ENCODE measurements around the gene FBN2. TPM values are rescaled to one million over a fixed set of nuclear protein-coding genes. Genes with fewer than 3 reads are reported as not detected.
"Not testable (repeated sequence)": the region's sequence is repeated elsewhere in the genome, so short reads cannot be mapped to it uniquely, and the experiment has no call there.

The FBN2 gene
- total RNA-seq, 2 donors from 2014 or later = not detected

GRCh38 chr5:128453121-128453520, 84.9 kb downstream of the FBN2 start:
- Mint-ChIP-seq H3K9me3 (peaks cover 20% of the 10 kb centered on the region), H3K27ac (no peak overlapping the region)

DNA sequence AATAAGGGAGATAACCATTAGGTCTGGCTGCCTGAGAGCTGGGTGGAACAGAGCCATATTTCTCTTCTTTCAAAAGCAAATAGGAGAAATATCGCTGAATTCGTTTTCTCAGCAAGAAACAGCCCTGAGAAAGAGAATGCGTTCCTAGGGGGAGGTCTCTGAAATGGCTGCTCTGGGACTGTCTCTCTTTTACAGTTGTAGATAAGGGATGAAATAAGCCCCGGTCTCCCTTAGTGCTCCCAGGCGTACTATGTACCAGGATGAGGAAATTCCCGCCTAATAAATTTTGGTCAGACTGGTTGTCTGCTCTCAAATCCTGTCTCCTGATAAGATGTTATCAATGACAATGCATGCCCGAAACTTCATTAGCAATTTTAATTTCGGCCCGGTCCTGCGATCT, 90.8 kb downstream of the FBN2 start:
- H3K9me3 Mint-ChIP-seq = peaks cover 19% of the 10 kb centered on the region

More at GRCh38 chr5:128453121-128453520, 84.9 kb downstream of the FBN2 start:
- DNase-seq (ENCODE audit: low spot score) (no peak), ATAC-seq (no peak)
- Mint-ChIP-seq H3K27me3 (no peaks in the 10 kb centered on the region), H3K36me3 (no peaks in the 10 kb centered on the region), H3K4me3 (no peak overlapping the region), H3K4me1 (ENCODE audit: low read depth in 2 of 2) (no peaks in the 10 kb centered on the region)

GRCh38 chr5:128441941-128442350, 96.1 kb downstream of the FBN2 start:
- Mint-ChIP-seq H3K36me3 (no peaks in the 10 kb centered on the region), H3K4me3 (no peak overlapping the region)

More for the DNA sequence above, 90.8 kb downstream of the FBN2 start:
- H3K4me3 Mint-ChIP-seq; H3K36me3 Mint-ChIP-seq; H3K4me1 Mint-ChIP-seq (ENCODE audit: low read depth in 2 of 2); DNase-seq (ENCODE audit: low spot score); H3K27ac Mint-ChIP-seq; H3K27me3 Mint-ChIP-seq; ATAC-seq: not testable (repeated sequence)

DNA sequence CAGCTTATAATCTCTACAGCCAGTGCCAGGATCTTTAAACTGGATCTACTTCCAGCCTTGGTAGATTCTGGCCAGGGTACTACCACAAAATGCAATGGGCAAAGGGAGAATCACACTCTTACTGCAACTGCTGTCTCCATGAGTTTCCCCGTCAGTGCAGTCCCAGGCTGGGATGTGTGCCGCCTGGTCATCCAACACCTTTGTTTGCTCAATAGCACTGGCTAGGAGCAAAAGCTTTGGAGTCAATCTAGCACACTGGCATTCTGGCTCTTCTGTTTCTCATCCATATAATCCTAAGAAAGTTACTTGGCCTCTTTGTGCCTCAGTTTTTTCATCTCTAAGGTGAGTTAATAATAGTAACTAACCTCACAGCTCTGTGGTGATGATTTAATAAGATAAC, 96.9 kb downstream of the FBN2 start:
- no peaks in the 10 kb centered on the region for H3K27me3 Mint-ChIP-seq
- no peaks in the 10 kb centered on the region for H3K4me1 Mint-ChIP-seq (ENCODE audit: low read depth in 2 of 2)
- H3K4me3 Mint-ChIP-seq = no peak overlapping the region
- H3K9me3 Mint-ChIP-seq = peaks cover 8% of the 10 kb centered on the region
- H3K36me3 Mint-ChIP-seq = no peaks in the 10 kb centered on the region
- DNase-seq (ENCODE audit: low spot score) = no peak
- H3K27ac Mint-ChIP-seq = no peak overlapping the region
- ATAC-seq = no peak

More at GRCh38 chr5:128441941-128442350, 96.1 kb downstream of the FBN2 start:
- no peak overlapping the region for H3K27ac Mint-ChIP-seq
- H3K9me3 Mint-ChIP-seq = peaks cover 10% of the 10 kb centered on the region
- H3K4me1 Mint-ChIP-seq (ENCODE audit: low read depth in 2 of 2) = no peaks in the 10 kb centered on the region
- no peak for DNase-seq (ENCODE audit: low spot score)
- no peaks in the 10 kb centered on the region for H3K27me3 Mint-ChIP-seq
- ATAC-seq = no peak

DNA sequence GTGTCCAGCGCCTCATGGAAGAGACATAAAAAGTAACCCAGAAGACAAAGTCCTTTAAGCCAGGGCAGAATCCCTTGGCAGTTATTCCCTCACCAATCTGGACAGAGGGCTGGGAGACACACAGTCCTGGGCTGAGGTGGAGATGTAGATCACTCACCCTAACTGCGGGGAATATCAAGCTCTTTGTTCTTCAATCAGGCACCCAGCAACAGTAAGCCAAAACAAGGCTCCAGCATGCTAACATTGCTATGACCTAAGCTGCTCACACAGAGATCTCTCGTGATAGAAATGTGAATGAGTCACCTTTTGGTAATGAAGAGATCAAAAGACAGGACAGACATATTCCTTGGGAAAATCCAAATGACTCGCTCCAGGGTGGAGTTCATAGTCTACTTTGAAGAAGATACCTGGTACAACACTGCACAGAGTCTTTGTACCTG, 101.3 kb downstream of the FBN2 start:
- DNase-seq (ENCODE audit: low spot score) = no peak
- Mint-ChIP-seq H3K27ac (no peak overlapping the region), H3K27me3 (no peaks in the 10 kb centered on the region), H3K9me3 (no peaks in the 10 kb centered on the region), H3K4me1 (ENCODE audit: low read depth in 2 of 2) (no peaks in the 10 kb centered on the region), H3K4me3 (no peak overlapping the region), H3K36me3 (no peaks in the 10 kb centered on the region)
- ATAC-seq = no peak

DNA sequence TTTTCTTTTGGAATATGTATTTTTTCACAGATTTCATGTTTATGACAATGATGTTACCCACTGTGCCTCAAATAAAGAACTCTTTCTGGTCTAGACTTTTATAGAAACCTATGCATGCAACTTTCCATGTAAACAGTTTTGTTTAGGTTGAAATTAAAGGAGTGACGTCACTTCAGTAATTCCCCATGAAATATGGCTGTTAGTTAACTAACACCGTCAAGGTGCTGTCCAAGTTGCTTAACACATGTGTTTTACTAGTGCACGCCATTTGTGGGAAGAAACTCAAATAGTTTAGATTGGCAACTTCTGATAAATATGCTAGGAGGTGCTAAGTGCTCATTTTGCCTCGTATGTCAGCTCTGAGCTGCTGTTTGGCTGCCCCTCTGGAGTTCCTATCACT, 102.2 kb downstream of the FBN2 start:
- Mint-ChIP-seq H3K9me3 (no peaks in the 10 kb centered on the region), H3K36me3 (no peaks in the 10 kb centered on the region), H3K4me1 (ENCODE audit: low read depth in 2 of 2) (no peaks in the 10 kb centered on the region), H3K4me3 (no peak overlapping the region), H3K27me3 (no peaks in the 10 kb centered on the region), H3K27ac (no peak overlapping the region)
- DNase-seq (ENCODE audit: low spot score) (no peak), ATAC-seq (no peak)

DNA sequence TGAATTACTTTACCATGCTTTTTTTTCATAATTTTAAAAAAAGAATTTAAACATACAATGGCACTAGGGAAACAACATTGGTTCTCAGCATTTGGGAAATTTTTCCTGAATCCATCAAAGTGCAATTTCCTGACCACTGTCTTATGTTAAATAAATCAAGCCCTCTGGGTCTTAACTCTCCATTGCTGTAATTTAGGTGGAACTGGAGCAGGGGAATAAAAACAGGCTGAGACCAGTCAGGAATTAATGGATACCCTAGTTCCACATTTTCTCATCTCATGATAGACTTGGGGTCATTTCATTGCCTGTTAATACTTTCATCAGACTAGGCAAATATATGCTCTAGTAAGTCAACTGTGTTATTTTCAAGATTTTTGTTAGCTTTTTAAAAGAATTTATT, 103.1 kb downstream of the FBN2 start:
- Mint-ChIP-seq H3K4me3 (no peak overlapping the region), H3K4me1 (ENCODE audit: low read depth in 2 of 2) (no peaks in the 10 kb centered on the region), H3K27ac (no peak overlapping the region), H3K9me3 (no peaks in the 10 kb centered on the region), H3K27me3 (no peaks in the 10 kb centered on the region), H3K36me3 (no peaks in the 10 kb centered on the region)
- no peak for ATAC-seq
- no peak for DNase-seq (ENCODE audit: low spot score)

DNA sequence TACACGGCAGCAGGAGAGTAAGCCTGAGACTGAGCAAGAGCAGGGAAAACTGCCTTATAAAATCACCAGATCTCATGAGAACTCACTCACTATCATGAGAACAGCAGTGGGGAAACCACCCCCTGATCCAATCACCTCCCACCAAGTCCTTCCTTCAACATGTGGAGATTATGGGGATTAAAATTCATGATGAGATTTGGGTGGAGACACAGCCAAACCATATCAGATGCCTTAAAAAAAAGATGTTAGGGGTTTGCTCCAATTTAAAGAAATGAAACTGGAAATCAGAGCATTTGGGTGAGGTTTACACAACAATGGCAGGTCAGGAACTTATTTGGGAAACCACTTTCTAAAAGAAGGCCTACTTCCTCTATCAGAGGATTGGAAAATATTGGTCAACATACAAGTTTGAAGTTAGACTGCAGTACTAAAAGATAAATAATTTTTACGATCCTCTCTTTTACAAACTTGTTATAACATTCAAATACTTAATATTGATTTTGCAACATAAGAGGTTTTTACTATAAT, 105.1 kb downstream of the FBN2 start:
- Mint-ChIP-seq H3K9me3 (peaks cover 2% of the 10 kb centered on the region), H3K4me1 (ENCODE audit: low read depth in 2 of 2) (no peaks in the 10 kb centered on the region), H3K27me3 (no peaks in the 10 kb centered on the region), H3K27ac (no peak overlapping the region), H3K36me3 (no peaks in the 10 kb centered on the region), H3K4me3 (no peak overlapping the region)
- ATAC-seq (no peak), DNase-seq (ENCODE audit: low spot score) (no peak)

- H3K4me1 Mint-ChIP-seq (ENCODE audit: low read depth in 2 of 2) = no peaks in the 10 kb centered on the region
- no peak overlapping the region for H3K27ac Mint-ChIP-seq
- no peaks in the 10 kb centered on the region for H3K36me3 Mint-ChIP-seq
- H3K9me3 Mint-ChIP-seq = peaks cover 5% of the 10 kb centered on the region
- no peak overlapping the region for H3K4me3 Mint-ChIP-seq
- ATAC-seq (no peak), DNase-seq (ENCODE audit: low spot score) (no peak)
- no peaks in the 10 kb centered on the region for H3K27me3 Mint-ChIP-seq
These were observed 110.1 kb downstream of the FBN2 start for GRCh38 chr5:128427921-128428320.

GRCh38 chr5:128426090-128426534, 111.9 kb downstream of the FBN2 start:
- Mint-ChIP-seq H3K9me3 (peaks cover 5% of the 10 kb centered on the region), H3K27ac (no peak overlapping the region), H3K36me3 (no peaks in the 10 kb centered on the region), H3K4me3 (no peak overlapping the region), H3K4me1 (ENCODE audit: low read depth in 2 of 2) (no peaks in the 10 kb centered on the region), H3K27me3 (no peaks in the 10 kb centered on the region)
- ATAC-seq (no peak), DNase-seq (ENCODE audit: low spot score) (no peak)

- Mint-ChIP-seq H3K9me3 (peaks cover 5% of the 10 kb centered on the region), H3K4me3 (no peak overlapping the region), H3K27me3 (no peaks in the 10 kb centered on the region), H3K4me1 (ENCODE audit: low read depth in 2 of 2) (no peaks in the 10 kb centered on the region), H3K27ac (no peak overlapping the region), H3K36me3 (no peaks in the 10 kb centered on the region)
- DNase-seq (ENCODE audit: low spot score) (no peak), ATAC-seq (no peak)
These were observed 113.4 kb downstream of the FBN2 start for GRCh38 chr5:128424646-128425045.

DNA sequence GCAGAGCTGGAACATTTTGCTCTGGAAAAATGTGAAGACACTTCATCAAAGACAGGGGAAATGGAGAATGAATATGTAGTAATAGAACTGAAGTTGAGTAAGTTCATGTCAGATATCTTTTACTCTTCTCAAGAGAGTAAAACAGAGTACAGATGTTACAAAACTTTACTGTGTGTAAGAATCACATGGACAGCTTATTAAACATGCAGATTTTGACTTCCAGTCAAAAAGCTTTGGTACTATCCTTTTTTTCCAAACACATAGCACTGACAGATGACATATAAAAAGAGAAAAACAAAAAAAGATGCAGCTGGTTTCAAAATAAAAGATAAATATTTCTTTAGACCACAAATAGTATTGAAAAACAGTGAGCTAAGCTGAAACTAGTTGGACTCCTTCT, 115.4 kb downstream of the FBN2 start:
- Mint-ChIP-seq H3K36me3 (peaks cover 4% of the 10 kb centered on the region), H3K9me3 (peaks cover 5% of the 10 kb centered on the region), H3K27me3 (no peaks in the 10 kb centered on the region), H3K4me1 (ENCODE audit: low read depth in 2 of 2) (no peaks in the 10 kb centered on the region), H3K4me3 (no peak overlapping the region), H3K27ac (no peak overlapping the region)
- DNase-seq (ENCODE audit: low spot score) (no peak), ATAC-seq (no peak)

DNA sequence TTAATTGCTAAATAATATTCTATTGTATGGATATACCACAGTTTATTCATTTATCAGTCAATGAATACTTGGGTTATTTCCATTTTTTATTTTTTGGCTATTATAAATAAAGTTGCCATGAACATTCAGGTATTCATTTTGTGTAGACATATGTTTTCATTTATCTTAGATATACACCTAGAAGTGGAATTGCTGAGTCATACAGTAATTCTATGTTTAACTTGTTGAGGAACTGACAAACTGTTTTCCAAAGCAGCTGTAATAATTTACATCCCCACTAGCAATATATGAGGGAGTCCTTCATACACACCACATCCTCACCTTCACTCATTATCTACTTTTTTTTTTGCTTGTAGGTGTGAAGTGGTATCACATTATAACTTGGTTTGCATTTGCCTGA, 123.6 kb downstream of the FBN2 start:
- peaks cover 4% of the 10 kb centered on the region for H3K36me3 Mint-ChIP-seq
- no peak overlapping the region for H3K4me3 Mint-ChIP-seq

GRCh38 chr5:128413356-128413755, 124.7 kb downstream of the FBN2 start:
- Mint-ChIP-seq H3K4me1 (ENCODE audit: low read depth in 2 of 2) (no peaks in the 10 kb centered on the region), H3K27me3 (no peaks in the 10 kb centered on the region), H3K4me3 (no peak overlapping the region), H3K9me3 (peaks cover 15% of the 10 kb centered on the region), H3K27ac (no peak overlapping the region), H3K36me3 (peaks cover 2% of the 10 kb centered on the region)
- DNase-seq (ENCODE audit: low spot score) (no peak), ATAC-seq (no peak)

More for the DNA sequence above, 123.6 kb downstream of the FBN2 start:
- no peak for DNase-seq (ENCODE audit: low spot score)
- H3K27me3 Mint-ChIP-seq = no peaks in the 10 kb centered on the region
- ATAC-seq = no peak
- H3K9me3 Mint-ChIP-seq = peaks cover 17% of the 10 kb centered on the region
- H3K27ac Mint-ChIP-seq = no peak overlapping the region
- H3K4me1 Mint-ChIP-seq (ENCODE audit: low read depth in 2 of 2) = no peaks in the 10 kb centered on the region
